Fibroblast of the aortic adventitia (primary cell): ENCODE data around the gene CPSF7. TPM values are rescaled to one million over a fixed set of nuclear protein-coding genes. Genes with fewer than 3 reads are reported as not detected.

ENCODE experiments used
- DNase-seq: peaks from one replicate; pipeline ENCODE4 v3.0.0-alpha.2; 2010; ENCODE audit warnings: low read depth
- H3K4me3 ChIP-seq: 2 replicates; pipeline ENCODE4 v1.5.1; 2011; ENCODE audit warnings: low read depth, mild to moderate bottlenecking, control low read depth, low read length, moderate library complexity
- total RNA-seq: library from RNA; depleted of rRNA; stranded (reverse); fragments of >200 nt; gene quantifications from 2 replicates; pipeline ENCODE4 v1.2.3, GENCODE V29; 2012; ENCODE audit warnings: low replicate concordance
- TF ChIP-seq, protein P1 (sequence below): IDR thresholded peaks from 2 replicates; pipeline ENCODE4 v1.5.1; 2011; ENCODE audit warnings: mild to moderate bottlenecking, low read length, control low read depth, inconsistent platforms; ENCODE audit not compliant: insufficient read depth

Gene CPSF7
- total RNA-seq, 1 donor: 33.8 TPM

DNA sequence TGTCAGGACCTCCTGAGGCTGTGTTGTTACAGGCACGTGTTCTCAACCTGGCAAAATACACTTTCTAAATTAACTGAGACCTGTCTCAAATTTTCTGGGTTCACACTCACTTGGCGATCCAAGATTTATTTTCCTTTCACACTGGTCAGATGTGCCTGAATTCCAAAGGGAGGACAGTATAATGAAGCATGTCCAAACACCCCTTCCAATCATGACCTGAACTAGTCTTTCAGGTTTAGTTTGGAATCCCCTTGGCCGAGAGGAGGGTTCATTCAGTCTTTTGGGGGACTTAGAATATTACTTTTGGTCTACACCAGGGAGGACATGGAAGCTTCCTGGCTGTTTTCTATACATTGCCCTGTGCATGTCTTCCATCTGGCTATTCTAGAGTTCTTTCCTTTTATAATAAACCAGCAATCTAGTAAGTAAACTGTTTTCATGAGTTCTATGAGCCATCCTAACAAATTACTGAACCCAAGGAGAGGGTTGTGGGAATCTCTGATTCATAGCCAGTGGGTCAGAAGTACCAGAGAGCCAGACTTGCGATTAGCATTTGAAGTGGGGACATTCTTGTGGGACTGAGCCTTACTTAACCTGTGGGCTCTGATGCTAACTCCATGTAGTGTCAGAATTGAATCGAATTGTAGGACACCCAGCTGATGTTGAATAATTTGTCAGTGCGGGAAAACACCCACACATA lies 52.2 kb downstream of the CPSF7 start:
- DNase-seq: peak; percentile 32
- no peak overlapping the region for H3K4me3 ChIP-seq
- TF ChIP-seq, protein P1, sequence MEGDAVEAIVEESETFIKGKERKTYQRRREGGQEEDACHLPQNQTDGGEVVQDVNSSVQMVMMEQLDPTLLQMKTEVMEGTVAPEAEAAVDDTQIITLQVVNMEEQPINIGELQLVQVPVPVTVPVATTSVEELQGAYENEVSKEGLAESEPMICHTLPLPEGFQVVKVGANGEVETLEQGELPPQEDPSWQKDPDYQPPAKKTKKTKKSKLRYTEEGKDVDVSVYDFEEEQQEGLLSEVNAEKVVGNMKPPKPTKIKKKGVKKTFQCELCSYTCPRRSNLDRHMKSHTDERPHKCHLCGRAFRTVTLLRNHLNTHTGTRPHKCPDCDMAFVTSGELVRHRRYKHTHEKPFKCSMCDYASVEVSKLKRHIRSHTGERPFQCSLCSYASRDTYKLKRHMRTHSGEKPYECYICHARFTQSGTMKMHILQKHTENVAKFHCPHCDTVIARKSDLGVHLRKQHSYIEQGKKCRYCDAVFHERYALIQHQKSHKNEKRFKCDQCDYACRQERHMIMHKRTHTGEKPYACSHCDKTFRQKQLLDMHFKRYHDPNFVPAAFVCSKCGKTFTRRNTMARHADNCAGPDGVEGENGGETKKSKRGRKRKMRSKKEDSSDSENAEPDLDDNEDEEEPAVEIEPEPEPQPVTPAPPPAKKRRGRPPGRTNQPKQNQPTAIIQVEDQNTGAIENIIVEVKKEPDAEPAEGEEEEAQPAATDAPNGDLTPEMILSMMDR: no peak

DNA sequence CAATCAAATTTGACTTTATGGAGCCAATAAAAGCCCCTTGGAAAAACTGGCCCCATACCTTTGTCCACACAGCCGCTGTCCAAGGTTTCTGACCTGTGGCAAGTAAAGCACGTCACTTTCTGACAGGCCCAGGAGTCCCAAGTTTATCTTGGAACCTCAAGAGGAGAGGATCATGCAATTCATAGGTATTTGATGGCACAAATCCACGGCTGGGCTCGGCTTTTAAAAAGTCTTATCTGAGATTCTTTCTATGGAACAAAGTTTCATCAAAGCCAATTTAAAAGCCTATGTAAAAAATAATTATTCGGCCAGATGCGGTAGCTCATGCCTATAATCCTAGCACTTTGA lies 54.0 kb downstream of the CPSF7 start:
- H3K4me3 ChIP-seq: no peak overlapping the region
- TF ChIP-seq, protein P1: no peak
- DNase-seq: peak; percentile 95

DNA sequence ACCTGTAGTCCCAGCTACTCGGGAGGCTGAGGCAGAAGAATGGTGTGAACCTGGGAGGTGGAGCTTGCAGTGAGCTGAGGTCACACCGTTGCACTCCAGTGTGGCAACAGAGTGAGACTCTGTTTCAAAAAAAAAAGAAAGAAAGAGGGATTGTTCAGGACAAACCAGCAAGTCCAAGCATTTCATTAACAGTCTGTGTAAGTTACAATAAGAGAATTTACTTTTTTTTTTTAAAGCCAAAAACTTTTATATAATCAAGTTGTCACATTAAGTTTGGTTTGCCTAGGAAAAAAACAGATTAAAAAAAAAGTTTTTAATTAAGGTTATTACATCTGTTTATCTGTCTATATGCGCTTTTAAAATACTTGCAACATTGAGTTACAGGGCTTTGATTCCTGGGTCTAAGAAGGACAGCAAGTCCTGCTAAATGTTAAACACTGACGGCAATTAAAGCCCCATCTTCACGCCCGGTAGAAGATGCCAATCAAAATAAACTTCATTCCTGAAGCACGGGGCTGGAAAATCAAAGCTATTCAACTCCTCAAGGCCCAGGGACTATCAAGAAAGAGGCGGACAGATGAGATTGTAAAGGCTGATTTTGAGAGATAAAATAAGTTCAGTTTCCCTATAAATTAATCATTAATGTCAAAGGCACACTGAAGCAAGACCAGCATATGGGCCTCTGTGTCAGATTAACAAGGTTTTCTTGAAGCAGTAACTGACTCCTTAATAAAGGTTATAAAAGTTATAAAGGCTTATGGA lies 56.9 kb downstream of the CPSF7 start:
- H3K4me3 ChIP-seq: no peak overlapping the region
- TF ChIP-seq, protein P1: no peak
- DNase-seq: no peak

DNA sequence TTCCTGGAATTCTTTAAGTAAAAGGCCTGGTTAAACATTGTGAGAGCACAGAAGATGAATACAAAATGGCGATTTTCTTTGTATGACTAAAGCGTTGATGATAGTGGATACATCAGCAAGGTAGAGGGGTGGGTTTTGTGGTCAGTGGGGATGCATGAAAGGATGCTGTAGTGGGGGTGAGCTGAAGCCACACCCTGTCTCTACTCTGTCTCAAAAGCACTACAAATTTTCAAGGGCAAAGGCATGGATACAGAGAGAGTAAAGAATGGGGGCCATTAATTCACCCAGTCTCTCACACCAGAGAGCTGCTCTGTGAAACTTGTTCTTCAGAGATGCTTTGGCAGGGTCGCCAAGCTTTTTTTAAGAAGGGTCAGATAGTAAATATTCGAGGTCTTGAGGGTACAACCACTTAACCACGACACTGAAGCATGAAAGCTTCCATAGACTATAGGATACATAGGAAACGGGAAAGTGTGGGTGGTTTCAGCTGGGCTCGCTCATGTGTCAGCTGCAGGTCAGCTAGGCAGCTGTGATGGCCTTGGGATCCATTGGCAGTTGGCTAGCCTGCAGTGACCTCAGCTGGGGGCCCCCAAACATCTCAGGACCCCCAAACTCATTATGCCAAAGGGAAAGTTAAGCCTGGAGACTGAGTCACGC lies 59.3 kb downstream of the CPSF7 start:
- TF ChIP-seq, protein P1: no peak
- H3K4me3 ChIP-seq: no peak overlapping the region
- DNase-seq: no peak

DNA sequence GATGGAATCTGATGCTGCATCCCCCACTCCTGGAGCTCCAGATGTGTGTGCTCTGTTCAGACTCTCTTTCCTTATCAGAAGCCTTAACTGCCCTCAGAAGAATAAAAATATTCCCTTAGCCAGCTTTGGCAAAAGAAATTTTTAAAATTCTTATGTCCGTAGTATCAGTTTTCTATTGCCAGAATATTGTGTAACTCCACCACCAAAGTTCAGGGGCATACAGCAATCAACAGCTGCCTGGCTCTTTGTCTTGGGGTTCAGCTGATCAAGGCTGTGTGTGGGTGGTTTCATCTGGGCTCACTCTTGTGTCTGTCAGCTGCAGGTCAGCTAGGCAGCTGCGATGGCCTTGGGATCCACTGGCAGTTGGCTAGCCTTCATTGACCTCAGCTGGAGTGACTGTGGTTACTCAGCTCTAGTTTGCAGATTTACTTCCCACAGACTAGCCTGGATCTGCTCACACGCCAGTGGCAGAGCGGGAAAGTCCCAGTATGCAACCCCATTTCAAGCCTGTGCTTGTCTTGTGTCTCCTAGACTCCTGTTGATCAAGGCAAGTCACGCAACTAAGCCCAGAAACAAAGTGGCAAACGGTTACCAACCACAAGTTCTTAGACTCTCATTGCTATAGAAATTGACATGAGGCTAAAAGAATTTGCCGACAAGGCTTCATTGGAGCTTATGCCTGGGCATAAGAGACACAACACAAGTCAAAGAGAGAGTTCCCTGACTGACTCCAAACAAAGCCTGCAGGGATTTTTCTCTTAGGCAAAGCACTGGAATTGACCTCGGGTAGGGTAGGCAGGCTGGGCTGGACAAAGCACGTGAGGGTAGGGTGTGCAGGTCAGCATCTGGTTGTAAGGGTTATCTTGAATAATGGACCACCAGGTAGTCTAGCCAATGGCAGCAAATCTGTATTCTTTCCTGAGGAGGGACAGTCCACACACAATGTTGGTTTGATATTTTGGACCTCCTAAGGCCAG lies 60.1 kb downstream of the CPSF7 start:
- TF ChIP-seq, protein P1: no peak
- peak; percentile 99 for DNase-seq
- H3K4me3 ChIP-seq: no peak overlapping the region

DNA sequence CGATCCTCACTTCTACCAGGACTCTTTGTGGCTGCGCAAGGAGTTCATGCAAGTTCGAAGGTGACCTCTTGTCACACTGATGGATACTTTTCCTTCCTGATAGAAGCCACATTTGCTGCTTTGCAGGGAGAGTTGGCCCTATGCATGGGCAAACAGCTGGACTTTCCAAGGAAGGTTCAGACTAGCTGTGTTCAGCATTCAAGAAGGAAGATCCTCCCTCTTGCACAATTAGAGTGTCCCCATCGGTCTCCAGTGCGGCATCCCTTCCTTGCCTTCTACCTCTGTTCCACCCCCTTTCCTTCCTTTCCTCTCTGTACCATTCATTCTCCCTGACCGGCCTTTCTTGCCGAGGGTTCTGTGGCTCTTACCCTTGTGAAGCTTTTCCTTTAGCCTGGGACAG lies 61.1 kb downstream of the CPSF7 start:
- H3K4me3 ChIP-seq: no peak overlapping the region
- TF ChIP-seq, protein P1: no peak
- DNase-seq: no peak
